ENCODE measurements around the gene IFT122.

Gene IFT122

GRCh38 chr3:129562803-129563202, 122.8 kb downstream of the IFT122 start:
- in situ Hi-C loops (cut with HindIII; ENCODE audit: low pct_ligation_motif_present, low sequenced_read_pairs) = no loop called here
- Histone ChIP-seq H3K36me3 (replicated peaks) (peaks cover 68% of the 10 kb centered on the region), H3K27ac (no peak overlapping the region), H3K27me3 (replicated peaks) (no peaks in the 10 kb centered on the region), H3K4me3 (ENCODE audit: low read depth, low read length) (no peak overlapping the region)
- no peak for DNase-seq
- no peak for TF ChIP-seq CTCF (IDR thresholded peaks at IDR 0.05; ENCODE audit: low read depth, low read length, missing control alignments)

- Histone ChIP-seq H3K36me3 (replicated peaks) (peaks cover 64% of the 10 kb centered on the region), H3K27me3 (replicated peaks) (no peaks in the 10 kb centered on the region), H3K4me3 (ENCODE audit: low read depth, low read length) (no peak overlapping the region), H3K27ac (no peak overlapping the region)
- in situ Hi-C loops (cut with HindIII; ENCODE audit: low pct_ligation_motif_present, low sequenced_read_pairs) = no loop called here
- no peak for TF ChIP-seq CTCF (IDR thresholded peaks at IDR 0.05; ENCODE audit: low read depth, low read length, missing control alignments)
- DNase-seq = no peak
Observed at GRCh38 chr3:129563332-129563731, 123.3 kb downstream of the IFT122 start.

GRCh38 chr3:129563850-129564535, 124.0 kb downstream of the IFT122 start:
- in situ Hi-C loops (cut with HindIII; ENCODE audit: low pct_ligation_motif_present, low sequenced_read_pairs) = no loop called here
- no peak for TF ChIP-seq CTCF (IDR thresholded peaks at IDR 0.05; ENCODE audit: low read depth, low read length, missing control alignments)
- no peak for DNase-seq
- no peaks in the 10 kb centered on the region for H3K27me3 ChIP-seq (replicated peaks)
- H3K27ac ChIP-seq = no peak overlapping the region
- peaks cover 64% of the 10 kb centered on the region for H3K36me3 ChIP-seq (replicated peaks)
- no peak overlapping the region for H3K4me3 ChIP-seq (ENCODE audit: low read depth, low read length)

GRCh38 chr3:129564981-129565644, 125.1 kb downstream of the IFT122 start:
- no peak overlapping the region for H3K4me3 ChIP-seq (ENCODE audit: low read depth, low read length)
- H3K36me3 ChIP-seq (replicated peaks) = peaks cover 64% of the 10 kb centered on the region
- H3K27ac ChIP-seq = no peak overlapping the region
- no peak for DNase-seq
- in situ Hi-C loops (cut with HindIII; ENCODE audit: low pct_ligation_motif_present, low sequenced_read_pairs) = no loop called here
- no peak for TF ChIP-seq CTCF (IDR thresholded peaks at IDR 0.05; ENCODE audit: low read depth, low read length, missing control alignments)
- H3K27me3 ChIP-seq (replicated peaks) = no peaks in the 10 kb centered on the region

GRCh38 chr3:129565902-129566301, 125.9 kb downstream of the IFT122 start:
- no peak overlapping the region for H3K4me3 ChIP-seq (ENCODE audit: low read depth, low read length)
- TF ChIP-seq CTCF (IDR thresholded peaks at IDR 0.05; ENCODE audit: low read depth, low read length, missing control alignments) = no peak
- in situ Hi-C loops (cut with HindIII; ENCODE audit: low pct_ligation_motif_present, low sequenced_read_pairs) = no loop called here
- H3K27me3 ChIP-seq (replicated peaks) = no peaks in the 10 kb centered on the region
- H3K36me3 ChIP-seq (replicated peaks) = peaks cover 72% of the 10 kb centered on the region
- no peak for DNase-seq
- no peak overlapping the region for H3K27ac ChIP-seq

All from brain microvascular endothelial cell (primary cell).